Superior temporal gyrus (tissue), 1 donor: ENCODE data around the gene TMEM132D.

Experiments
- DNase-seq: peaks from one replicate; pipeline ENCODE4 v3.0.0-alpha.2; 2016; ENCODE audit errors: extremely low spot score

Gene TMEM132D

GRCh38 chr12:129339336-129339735 lies 564.5 kb downstream of the TMEM132D start:
- DNase-seq: no peak

DNA sequence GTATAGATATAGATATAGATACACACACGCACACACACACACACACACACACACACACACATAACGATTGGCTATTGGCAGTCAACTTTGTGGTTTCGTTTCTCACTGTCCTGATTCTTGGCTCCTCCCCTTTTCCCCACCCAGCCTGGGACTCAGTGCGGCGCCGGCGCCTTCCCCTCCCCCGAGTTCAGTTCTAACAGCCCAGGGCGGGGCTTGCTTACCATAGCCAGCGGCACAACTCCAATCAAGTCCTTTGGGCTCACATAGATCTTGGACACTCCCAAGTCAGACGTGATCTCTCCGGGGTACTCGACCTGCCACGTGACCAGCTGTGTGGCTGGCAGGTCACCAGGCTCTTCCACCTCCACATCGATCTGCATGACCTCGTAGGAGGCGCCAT lies 566.4 kb downstream of the TMEM132D start:
- no peak for DNase-seq

DNA sequence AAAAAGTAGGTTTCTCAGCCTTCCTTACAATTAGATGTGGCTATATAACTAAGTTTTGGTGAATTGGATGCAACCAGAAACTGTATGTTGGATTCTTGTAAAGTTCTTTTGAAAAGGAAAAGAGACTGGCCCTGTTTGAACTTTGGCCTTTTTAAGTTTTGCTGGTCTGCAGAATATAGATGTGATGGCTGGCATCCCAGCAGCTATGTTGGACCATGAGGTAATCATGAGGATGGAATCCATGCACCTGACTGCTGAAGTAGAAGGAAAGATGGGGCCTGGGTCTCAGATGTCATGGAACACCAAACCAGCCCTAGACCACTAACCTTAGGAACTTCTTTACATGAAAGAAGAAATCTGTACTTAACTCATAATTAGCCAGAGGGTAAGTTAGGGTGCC lies 568.1 kb downstream of the TMEM132D start:
- DNase-seq: no peak

DNA sequence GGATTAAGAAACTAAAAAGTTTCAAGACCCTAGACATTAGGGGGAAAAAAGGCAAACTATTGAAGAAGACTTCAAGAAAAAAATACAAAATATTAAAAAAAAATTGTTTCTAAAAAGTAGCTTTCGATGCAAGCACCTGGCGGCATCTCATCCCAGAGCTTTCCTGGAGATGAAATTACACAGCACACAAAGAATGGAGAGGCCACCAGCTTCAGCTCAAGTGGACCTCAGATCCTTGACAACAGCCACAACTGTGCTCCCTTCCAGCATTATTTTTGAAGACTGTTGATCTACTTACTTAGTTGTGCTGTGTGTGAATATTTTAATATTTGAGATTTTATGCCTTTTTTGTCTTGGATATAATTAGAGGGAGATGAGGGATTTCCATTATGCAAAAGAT lies 571.5 kb downstream of the TMEM132D start:
- DNase-seq: no peak

DNA sequence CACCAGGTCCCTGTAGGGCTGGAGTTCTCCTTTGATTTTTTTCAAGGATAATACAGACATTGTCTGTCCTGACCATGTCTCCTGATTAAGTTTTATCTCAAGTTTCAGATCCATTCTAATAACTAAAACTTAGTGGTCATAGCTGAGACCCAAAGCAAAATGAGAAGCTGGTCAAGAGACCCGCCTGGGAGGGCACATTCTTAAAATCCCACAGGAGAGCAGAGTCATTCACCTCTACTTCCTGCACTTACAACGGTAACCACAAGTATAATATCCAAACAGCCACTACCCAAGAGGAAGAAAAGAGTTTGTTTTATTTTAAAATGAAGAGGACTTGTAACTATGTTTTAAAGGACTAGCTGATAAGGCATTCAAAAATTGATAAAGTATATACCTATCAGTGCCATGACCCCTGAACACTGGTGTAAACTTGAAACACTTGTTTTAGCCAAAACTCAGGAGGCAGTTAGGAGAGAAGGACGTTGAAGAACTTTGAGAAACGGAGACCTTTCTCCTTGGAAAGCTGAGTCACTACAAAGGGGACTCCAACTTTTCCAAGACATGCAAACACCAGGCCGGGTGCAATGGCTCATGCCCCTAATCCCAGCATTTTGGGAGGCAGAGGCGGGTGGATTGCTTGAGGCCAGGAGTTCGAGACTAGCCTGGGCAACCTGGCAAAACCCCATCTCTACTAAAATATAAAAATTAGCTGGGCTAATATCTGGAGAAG lies 572.3 kb downstream of the TMEM132D start:
- DNase-seq: no peak

GRCh38 chr12:129328235-129328634 lies 575.6 kb downstream of the TMEM132D start:
- DNase-seq: no peak

DNA sequence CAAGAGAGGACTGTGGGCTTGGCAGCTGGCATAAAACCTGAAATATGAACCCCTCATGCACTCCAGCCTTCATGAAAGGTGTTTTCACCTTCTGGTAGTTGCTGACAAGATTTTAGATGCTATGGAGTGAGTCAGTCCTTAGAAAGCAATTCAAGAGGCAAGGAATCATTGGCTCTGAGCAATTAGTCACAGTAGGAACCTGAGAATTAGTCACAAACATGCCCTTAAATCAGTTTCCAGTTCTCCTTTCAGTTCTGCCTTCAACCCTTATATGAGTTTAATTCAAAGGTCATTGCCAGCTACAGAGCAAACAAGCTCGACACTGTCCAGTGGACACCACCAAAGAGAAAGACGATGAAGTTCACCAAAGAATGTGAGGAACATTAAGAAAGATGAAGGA lies 578.3 kb downstream of the TMEM132D start:
- no peak for DNase-seq

DNA sequence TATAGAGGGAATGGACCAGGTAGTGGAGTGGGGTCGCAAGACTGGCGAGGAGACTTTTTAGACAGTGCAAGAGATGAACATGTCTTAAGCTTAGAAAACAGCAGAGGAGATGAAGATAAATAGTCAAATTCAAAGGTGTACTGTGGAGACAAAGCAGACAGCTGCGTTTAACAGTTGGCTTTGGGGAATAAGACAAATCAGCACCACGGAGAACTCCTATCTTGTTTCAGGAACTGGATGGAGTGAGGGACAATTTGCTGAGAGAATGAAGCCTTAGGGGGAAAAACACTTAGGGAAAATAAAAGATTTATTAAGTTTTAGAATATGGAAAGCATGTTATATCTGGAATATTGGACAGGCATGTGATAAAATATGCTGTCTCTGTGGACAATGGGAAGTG lies 591.8 kb downstream of the TMEM132D start:
- no peak for DNase-seq

DNA sequence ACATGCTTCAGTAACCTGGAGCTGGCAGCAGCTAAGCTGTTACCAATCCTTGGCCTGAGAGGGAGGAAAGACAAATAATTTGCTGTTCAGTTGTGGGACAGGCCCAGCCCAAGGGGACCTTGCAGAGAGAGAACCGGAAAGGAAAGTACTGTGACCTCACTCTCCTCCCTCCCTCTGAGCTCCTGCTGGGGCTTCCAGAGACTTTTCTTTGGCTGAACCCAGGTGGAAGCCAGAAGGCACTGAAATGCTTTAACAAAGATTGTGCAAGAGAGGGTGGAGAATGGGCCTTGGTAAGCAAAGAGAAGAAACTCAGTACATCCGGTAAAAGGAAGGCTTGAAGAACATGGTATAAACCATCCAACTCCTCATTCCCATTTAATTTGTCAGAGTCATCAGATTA lies 593.5 kb downstream of the TMEM132D start:
- DNase-seq: no peak

GRCh38 chr12:129305851-129306250 lies 598.0 kb downstream of the TMEM132D start:
- peak; percentile 52 for DNase-seq

GRCh38 chr12:129304529-129304928 lies 599.3 kb downstream of the TMEM132D start:
- no peak for DNase-seq

DNA sequence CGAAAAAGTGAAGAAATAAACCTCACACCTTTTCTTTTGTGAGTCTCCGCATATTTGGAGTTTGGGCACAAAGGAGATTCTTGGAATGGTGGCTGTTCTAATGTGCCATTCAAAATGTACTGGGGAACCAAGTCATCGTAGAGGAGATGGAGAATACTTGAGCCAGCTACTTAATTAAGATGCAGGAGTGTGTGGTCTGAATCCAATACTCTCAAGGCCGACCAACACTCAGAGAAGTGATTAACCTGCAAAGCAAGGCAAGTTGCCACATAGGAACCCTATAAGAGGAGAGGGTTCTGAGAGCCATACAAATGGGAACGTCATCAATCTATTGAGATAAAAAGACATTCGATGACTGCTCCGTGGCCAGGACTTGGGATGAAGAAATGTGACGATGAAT lies 603.8 kb downstream of the TMEM132D start:
- no peak for DNase-seq

- no peak for DNase-seq
Observed at GRCh38 chr12:129298921-129299320, 604.9 kb downstream of the TMEM132D start.

DNA sequence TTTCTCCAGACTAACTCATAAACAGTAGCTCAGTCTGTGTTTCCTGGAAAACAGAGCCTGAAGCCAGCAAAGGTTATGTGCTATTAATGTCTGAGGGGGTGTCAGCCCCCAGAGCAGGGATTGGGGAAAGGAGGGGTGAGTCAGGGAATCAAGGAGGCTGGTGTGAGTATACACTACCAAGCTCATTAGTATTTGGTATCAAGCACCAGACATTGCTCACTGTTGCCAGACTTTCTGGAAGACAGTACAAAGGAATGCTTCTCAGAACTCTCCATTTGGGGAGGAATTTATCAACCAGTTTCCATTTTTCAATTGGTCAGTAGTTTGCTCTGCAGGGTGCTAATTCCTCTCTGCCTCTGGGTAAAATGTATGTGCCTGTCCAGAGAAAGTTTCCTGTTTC lies 607.2 kb downstream of the TMEM132D start:
- DNase-seq: no peak

GRCh38 chr12:129294868-129295267 lies 609.0 kb downstream of the TMEM132D start:
- no peak for DNase-seq

GRCh38 chr12:129279771-129280170 lies 624.1 kb downstream of the TMEM132D start:
- DNase-seq: no peak

DNA sequence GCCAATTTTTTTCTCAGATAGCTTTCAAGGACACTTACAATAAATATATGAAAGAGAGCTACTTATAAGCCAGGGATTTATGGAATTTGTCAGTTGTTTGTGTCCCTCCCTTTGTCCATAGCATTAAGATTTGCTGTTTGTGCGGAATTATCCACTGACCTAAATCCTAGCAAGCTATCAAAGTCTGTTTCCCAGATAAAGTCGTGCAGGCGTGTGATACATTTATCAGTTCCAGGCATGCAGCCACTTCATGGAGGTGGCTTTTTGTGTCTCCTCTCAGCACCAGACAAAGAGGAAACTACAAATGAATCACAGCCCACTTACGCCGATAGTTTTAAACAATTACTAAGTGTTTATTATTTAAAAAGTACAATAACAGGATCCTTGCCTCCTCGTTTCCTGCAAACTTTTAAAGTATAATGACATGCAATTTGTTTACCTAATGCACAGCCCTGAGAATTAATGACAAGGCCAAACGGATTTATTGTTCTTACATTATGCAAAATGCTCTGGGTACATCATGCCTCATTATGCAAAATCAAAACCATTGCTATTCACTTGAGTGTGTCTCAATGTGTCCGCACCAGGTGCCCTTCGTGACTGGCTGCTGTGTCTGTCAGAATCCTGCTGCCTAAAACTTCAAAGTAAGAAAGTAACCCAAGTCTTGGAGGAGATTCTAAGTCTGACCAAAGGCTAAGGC lies 627.3 kb downstream of the TMEM132D start:
- DNase-seq: peak; percentile 24

DNA sequence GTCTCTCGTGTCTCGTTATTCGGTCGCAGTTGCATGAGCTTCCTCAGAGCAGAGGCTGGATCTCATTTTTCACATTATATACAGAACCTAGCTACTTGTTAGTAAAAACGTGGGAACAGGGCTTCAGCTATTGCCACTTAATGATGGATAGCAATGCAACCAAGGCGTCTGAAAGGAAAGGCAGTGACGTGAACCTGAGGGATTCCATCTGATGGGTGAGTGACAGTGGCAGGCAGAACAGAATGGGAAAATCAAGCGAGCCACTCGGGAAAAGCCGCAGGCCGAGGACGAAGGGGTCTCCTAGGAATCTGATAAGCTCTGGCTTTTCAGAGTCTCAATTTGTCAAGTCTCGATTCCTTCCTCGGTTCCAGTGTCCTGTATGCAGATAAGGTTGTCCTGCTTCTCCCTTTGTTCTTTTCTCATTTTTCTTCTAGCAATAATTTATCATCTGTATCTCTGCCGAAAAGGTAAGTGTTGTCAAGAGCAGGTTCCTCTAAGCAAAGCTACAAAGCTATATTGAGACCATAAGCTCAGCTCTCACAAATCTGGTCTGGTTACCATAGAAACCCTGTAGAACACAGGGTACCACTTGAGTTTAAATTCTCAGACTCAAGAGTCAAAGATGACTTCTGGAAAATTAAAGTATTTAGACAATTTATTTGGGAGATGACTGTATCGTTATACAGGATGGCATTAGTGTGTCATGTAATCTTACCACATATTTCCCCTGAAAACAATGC lies 633.9 kb downstream of the TMEM132D start:
- peak; percentile 29 for DNase-seq

DNA sequence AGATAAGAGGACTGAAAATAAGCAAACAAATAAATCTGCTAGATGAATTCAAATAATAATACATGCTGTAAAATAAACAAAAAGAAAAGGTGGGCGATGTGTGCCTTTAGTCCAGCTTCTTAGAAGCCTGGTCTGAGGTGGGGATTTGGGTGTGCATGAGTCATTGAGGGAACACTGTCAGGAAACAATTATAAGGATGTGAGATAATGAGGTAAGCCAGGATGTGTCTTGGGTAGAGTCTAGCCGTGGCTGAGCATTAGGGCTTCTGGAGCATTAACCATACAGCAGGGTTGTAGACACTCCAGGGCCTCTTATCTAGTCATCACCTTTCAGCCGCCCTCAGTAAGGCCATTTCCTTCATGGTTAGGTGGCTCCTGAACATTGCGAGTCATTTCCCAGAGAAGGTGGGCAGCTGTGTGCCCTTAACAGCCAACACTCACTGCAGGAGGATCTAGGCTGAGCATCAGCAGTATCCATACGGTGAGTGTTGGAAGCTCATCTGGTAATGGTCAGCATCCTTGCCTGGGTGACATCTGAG lies 645.0 kb downstream of the TMEM132D start:
- DNase-seq: no peak

GRCh38 chr12:129257524-129257923 lies 646.3 kb downstream of the TMEM132D start:
- no peak for DNase-seq

- DNase-seq: no peak
Observed at GRCh38 chr12:129246630-129247029, 657.2 kb downstream of the TMEM132D start.

- no peak for DNase-seq
Observed at GRCh38 chr12:129245769-129246168, 658.1 kb downstream of the TMEM132D start.

DNA sequence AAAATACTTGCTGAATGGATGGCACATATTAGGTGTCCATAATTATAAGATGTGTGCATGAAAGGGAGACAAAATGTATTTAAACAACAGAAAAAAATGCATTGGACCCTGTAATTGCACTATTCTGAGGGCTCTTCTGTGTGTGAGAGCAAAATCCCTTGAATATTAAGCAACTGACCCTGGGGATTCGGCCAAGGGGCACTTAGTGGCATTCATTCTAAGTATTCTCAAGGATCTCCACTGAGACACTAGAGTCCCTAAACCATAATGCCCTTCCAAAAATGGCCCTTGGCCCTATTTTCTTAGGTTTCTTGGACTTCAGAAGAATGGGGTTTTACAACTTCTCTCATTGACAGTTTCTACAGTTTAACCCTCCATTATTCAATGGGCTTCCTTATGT lies 662.0 kb downstream of the TMEM132D start:
- DNase-seq: no peak
